Measurements from ENCODE around the gene AGBL4.
"Not testable (repeated sequence)": the region's sequence is repeated elsewhere in the genome, so short reads cannot be mapped to it uniquely, and the experiment has no call there.

Gene AGBL4

DNA sequence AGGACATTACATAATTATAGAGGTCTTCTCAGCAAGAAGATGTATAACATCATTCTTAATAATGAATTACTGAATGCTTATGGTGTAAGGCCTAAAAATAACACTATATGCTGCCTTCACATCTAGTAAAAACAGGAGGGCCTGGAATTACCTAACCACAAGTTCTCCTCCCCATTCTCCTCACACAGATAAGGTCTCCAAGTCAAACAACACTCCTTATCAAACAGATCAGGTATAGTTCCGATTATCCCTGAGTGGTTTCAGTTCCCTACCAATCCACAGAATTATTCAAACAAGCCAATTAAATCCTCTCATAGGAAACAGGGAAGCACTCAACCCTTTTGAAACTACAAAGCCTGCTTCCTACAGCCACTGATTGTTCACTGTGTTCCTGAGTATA, 4.0 kb upstream of the AGBL4 start:
- in situ Hi-C loops (cut with HindIII; ENCODE audit: low sequenced_read_pairs), result no loop called here
- DNase-seq (ENCODE audit: low read depth, low spot score), result no peak
- TF ChIP-seq, protein P1, sequence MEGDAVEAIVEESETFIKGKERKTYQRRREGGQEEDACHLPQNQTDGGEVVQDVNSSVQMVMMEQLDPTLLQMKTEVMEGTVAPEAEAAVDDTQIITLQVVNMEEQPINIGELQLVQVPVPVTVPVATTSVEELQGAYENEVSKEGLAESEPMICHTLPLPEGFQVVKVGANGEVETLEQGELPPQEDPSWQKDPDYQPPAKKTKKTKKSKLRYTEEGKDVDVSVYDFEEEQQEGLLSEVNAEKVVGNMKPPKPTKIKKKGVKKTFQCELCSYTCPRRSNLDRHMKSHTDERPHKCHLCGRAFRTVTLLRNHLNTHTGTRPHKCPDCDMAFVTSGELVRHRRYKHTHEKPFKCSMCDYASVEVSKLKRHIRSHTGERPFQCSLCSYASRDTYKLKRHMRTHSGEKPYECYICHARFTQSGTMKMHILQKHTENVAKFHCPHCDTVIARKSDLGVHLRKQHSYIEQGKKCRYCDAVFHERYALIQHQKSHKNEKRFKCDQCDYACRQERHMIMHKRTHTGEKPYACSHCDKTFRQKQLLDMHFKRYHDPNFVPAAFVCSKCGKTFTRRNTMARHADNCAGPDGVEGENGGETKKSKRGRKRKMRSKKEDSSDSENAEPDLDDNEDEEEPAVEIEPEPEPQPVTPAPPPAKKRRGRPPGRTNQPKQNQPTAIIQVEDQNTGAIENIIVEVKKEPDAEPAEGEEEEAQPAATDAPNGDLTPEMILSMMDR (IDR thresholded peaks at IDR 0.05; ENCODE audit: low read depth, low read length), result no peak
- no peak overlapping the region for H3K4me3 ChIP-seq (ENCODE audit: low read depth, low read length)

DNA sequence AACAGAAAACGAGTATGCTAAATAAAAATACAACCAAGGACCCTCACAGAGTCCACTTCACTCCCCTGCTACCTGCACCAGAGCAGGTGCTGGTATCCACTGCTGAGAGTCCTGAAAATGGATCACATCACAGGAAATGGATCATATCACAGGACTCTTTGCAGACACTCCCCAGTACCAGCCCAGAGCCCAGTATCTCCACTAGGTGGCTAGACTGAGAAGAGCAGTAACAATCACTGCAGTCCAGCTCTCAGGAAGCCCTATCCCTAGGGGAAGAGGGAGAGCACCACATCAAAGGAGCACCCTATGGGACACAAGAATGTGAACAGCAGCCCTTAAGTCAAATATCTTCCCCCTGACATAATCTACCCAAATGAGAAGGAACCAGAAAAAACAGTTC, 28.0 kb downstream of the AGBL4 start:
- DNase-seq (ENCODE audit: low read depth, low spot score), result no peak
- in situ Hi-C loops (cut with HindIII; ENCODE audit: low sequenced_read_pairs), result no loop called here
- TF ChIP-seq, protein P1 (IDR thresholded peaks at IDR 0.05; ENCODE audit: low read depth, low read length), result no peak
- H3K4me3 ChIP-seq (ENCODE audit: low read depth, low read length), result no peak overlapping the region

DNA sequence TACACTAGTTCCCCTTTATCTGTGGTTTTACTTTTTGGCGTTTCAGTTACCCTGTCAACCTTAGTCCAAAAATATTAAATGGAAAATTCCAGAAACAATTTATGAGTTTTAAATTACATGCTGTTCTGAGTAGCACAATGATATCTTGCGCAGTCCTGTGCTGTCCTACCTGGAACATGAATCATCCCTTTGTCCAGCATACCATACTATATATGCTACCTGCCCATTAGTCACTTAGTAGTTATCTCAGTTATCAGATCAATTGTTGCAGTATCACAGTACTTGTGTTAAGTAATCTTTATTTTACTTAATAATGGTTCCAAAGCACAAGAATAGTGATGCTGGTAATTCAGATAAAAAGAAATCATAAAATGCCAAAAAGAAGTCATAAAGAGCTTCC, 52.7 kb downstream of the AGBL4 start:
- in situ Hi-C loops (cut with HindIII; ENCODE audit: low sequenced_read_pairs), result no loop called here

DNA sequence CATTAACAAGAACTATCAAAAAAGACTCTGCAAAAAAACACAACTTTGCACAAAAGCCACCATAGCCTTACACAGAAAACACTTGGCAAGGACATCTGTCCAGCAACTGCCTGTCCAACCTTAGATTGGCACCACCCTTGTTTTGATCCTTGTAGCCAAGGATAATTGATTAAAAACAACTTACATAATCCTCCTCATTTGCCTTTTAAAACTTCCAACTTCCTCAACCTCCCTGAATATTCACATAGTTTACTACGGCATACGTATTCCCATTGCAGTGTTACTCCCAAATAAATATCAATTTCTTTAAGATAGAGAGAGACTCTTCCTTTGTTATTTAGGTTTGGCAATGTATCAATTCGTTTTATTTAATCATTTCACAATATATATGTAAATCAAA, 72.4 kb downstream of the AGBL4 start:
- no peak overlapping the region for H3K4me3 ChIP-seq (ENCODE audit: low read depth, low read length)
- TF ChIP-seq, protein P1 (IDR thresholded peaks at IDR 0.05; ENCODE audit: low read depth, low read length), result no peak

More for the DNA sequence above, 52.7 kb downstream of the AGBL4 start:
- H3K4me3 ChIP-seq (ENCODE audit: low read depth, low read length), result no peak overlapping the region
- no peak for DNase-seq (ENCODE audit: low read depth, low spot score)
- TF ChIP-seq, protein P1 (IDR thresholded peaks at IDR 0.05; ENCODE audit: low read depth, low read length), result no peak

DNA sequence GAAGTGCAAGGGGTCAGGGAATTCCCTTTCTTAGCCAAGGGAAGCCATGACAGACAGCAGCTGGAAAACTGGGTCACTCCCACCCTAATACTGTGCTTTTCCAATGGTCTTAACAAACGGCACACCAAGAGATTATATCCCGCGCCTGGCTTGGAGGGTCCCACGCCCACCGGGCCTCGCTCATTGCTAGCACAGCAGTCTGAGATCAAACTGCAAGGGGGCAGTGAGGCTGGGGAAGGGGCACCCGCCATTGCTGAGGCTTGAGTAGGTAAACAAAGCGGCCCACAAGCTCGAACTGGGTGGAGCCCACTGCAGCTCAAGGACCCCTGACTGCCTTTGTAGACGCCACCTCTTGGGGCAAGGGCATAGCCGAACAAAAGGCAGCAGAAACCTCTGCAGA, 108.5 kb downstream of the AGBL4 start:
- in situ Hi-C loops (cut with HindIII; ENCODE audit: low sequenced_read_pairs); H3K4me3 ChIP-seq (ENCODE audit: low read depth, low read length); DNase-seq (ENCODE audit: low read depth, low spot score): not testable (repeated sequence)

More for the DNA sequence above, 72.4 kb downstream of the AGBL4 start:
- DNase-seq (ENCODE audit: low read depth, low spot score), result no peak
- in situ Hi-C loops (cut with HindIII; ENCODE audit: low sequenced_read_pairs), result no loop called here

DNA sequence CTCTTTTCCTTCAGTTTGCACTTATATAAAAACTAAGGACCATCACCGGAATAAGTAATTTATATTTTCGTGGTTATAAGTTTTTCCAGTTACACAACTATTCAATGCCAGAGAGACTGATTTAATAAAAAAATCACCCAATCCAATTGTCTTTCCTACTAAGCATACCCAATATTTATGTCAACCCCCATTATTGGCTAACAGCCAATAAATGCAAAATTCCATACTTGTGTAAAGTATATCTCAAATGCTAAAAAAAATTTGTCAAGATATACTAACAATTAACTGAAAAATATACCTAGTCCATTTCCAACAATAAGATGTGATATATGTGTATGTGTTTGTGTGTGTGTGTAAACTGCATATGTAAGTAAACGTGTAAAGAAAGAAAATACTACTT, 117.4 kb downstream of the AGBL4 start:
- TF ChIP-seq, protein P1 (IDR thresholded peaks at IDR 0.05; ENCODE audit: low read depth, low read length), result no peak
- no peak for DNase-seq (ENCODE audit: low read depth, low spot score)
- H3K4me3 ChIP-seq (ENCODE audit: low read depth, low read length), result no peak overlapping the region
- in situ Hi-C loops (cut with HindIII; ENCODE audit: low sequenced_read_pairs), result no loop called here

DNA sequence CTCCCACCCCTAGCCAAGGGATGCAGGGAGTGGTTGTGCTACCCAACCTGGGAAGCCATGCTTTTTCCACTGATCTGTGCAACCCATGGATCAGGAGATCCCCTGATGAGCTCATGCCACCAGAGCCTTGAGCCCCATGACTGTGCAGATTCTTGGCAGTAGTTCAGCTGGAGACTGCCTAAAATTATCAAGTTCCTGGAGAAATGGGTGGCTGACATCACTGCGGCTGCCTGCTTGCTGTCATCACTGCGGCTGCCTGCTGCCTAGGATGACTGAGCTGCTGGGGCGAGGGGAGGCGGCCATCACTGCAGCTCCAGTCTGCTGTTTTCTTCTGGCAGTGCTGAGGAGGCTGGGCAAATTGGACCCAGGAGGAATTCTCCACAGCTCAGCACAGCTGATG, 159.2 kb downstream of the AGBL4 start:
- in situ Hi-C loops (cut with HindIII; ENCODE audit: low sequenced_read_pairs), result no loop called here
- TF ChIP-seq, protein P1 (IDR thresholded peaks at IDR 0.05; ENCODE audit: low read depth, low read length), result no peak
- DNase-seq (ENCODE audit: low read depth, low spot score), result no peak
- no peak overlapping the region for H3K4me3 ChIP-seq (ENCODE audit: low read depth, low read length)
